Spleen (tissue), 7 donors: ENCODE measurements around the gene PTPRT.

Experiments
- CTCF ChIP-seq, 11 experiments: fragments of 200-600 bp in 7 of 11; fragments of 450-650 bp in 4 of 11; sonication (generic) in 4 of 11; IDR thresholded peaks in 8 of 11; conservative IDR thresholded peaks in 3 of 11; 1 replicate in 7 of 11; 2 replicates in 4 of 11; pipeline versions ENCODE4 v1.4.0 to v1.8.0; 2016 to 2021; ENCODE audit warnings: antibody characterized with exemption in 11 of 11, inconsistent platforms in 4 of 11, mild to moderate bottlenecking in 1 of 11
- POLR2A ChIP-seq, 3 donors: fragments of 450-650 bp; IDR thresholded peaks; one replicate each; pipeline ENCODE4 v1.5.1; 2017; ENCODE audit warnings: antibody characterized with exemption in 3 of 3, mild to moderate bottlenecking in 1 of 3
- POLR2AphosphoS5 ChIP-seq, 3 donors: sonication (generic); formaldehyde crosslinking; IDR thresholded peaks; one replicate each; pipeline ENCODE4 v1.5.1; 2017; ENCODE audit warnings: antibody characterized with exemption in 3 of 3
- donor health status: DM: no; HTN: no; CAD: no; lungs with moderate emphysema.
- donor health status: DM: no; HTN: no; CAD: no.
- donor health status: DM: no; HTN: no; CAD: no.

DNA sequence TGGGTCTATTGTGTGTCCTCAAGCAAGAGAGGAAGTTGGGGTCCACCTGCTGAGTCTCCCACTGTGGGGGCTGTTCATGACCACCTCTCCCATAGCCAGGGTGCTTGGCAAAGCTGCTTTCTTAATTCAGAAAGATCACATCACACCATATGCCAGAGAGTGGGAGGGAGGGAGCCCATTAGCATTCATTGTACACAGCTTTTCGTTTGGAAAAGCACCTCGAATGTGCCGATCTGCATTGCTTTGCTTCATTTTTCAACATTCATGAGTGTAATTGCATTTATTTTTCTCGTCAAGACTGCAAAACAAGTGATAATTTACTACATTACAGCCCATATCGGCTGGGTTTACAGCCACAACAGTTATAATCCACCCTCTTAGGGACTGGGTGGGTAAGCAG is 327.3 kb downstream of the PTPRT start:
- TF ChIP-seq CTCF (IDR thresholded peaks at IDR 0.05 in 8 of 11, conservative IDR thresholded peaks at IDR 0.05 in 3 of 11), result no peak
- no peak for TF ChIP-seq POLR2A (IDR thresholded peaks at IDR 0.05)
- TF ChIP-seq POLR2AphosphoS5 (IDR thresholded peaks at IDR 0.05), result no peak
